SKM-1 (cell line): ENCODE results near the gene MFSD1.
A peak's percentile ranks its signal among the peaks of the same experiment; 100 is the strongest.

Source experiments
- DNase-seq: peaks from one replicate; lab custom pipeline; 2025; ENCODE audit not compliant: unreplicated experiment; lab: John Stamatoyannopoulos, UW

The MFSD1 gene

DNA sequence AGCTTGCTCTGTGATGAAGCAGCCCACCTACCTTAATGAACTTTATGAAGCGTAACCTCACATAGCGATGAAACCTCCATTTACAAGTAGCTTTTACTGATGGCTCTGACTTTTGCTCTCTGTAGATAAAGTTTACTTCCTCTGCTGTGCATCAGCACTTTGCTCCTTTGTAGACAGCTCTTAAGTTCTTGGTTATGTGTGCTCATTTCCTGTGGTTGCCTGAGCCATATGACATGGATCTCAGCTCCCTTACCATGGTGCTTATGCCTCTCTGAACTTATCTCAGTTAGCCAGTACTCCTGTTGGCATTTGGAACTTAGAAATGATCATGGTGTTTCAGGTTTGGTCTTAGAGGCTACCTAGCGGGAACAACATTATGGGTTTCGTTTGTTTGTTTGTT lies 7.8 kb downstream of the MFSD1 start:
- DNase-seq = peak; percentile 74

DNA sequence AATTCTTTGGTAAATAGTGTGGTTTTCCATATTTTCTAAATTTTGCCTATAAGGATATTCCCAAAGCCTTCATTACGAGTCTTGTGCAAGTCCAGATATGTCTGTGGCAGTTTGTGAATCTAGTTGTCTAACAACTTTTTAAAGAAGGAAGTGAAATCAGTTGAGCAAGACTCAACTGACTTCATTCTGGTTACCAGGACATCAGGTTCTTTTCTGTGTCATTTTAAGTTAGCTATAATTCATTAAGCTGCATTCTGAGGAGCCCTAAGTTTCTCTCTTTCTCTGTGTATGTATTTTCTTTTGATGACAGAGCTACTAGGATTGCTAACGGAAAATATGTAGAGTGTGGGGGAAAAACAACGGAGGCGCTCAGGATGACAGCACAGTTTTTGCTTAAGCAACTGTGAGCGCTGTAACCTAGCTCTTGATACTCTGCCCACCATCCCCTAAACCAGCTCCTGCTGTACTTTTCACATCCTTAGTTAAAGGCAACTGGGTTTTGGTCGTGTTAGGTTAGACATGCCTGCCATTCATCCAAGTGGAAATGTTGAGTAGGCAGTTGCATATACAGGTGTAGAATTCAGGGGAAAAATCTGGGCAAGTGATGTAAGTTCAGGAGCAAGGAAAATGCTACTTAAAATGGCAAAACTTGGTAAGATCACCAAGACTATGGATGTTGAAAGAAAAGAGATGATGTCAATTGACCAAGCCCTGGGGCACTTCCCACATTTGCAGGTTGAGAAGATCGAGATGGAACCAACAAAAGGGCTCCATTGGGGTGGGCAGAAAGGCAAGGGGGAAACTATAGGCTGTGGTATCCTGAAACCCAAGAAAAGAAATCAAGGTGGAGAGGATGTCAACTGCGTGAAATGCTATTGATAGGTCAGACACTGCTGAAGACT lies 9.2 kb downstream of the MFSD1 start:
- peak; percentile 65 for DNase-seq

DNA sequence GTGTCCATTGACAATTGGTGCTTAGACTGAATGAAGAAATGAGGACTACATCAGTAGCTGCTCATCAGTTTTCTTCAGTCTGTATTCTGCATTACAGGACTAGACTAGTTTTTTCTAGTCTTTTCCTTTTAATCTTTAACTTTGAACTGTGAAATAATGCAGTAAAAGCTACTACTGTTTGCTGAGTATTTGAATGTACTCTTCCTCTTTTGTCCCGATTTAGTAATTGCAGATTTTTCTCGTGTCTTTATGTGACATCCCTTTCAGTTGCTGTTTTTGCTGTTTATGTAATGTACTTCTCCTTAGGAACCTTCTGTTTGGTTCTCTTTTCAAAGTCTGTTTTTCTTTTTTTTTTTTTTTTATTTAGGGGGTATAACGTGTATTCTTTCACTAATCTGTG lies 17.4 kb downstream of the MFSD1 start:
- no peak for DNase-seq

DNA sequence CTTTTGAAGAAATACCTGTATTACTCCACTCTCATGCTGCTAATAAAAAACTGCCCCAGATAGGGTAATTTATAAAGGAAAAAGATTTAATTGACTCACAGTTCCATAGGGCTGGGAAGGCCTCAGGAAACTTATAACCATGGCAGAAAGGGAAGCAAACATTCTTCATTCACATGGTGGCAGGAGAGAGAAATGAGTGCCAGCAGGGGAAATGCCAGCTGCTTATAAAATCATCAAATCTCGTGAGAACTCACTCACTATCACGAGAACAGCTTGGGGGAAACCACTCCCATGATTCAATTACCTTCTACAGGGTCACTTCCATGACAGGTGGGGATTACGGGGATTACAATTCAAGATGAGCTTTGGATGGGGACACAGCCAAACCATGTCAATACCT lies 18.7 kb downstream of the MFSD1 start:
- DNase-seq = no peak

DNA sequence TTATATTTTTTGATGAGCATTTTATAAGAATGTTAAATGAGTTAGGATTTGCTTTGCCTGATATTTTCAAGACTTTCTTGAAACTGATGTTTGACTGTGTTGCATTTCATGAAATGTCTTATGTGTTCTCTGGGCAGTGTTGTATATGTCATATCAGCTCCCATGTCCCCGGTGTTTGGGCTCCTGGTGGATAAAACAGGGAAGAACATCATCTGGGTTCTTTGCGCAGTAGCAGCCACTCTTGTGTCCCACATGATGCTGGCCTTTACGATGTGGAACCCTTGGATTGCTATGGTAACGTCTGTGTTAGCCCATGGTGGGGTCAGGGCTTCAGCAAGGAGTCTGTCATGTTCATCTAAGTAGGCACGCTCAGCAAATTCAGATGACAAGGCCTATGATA lies 20.0 kb downstream of the MFSD1 start:
- DNase-seq = no peak

DNA sequence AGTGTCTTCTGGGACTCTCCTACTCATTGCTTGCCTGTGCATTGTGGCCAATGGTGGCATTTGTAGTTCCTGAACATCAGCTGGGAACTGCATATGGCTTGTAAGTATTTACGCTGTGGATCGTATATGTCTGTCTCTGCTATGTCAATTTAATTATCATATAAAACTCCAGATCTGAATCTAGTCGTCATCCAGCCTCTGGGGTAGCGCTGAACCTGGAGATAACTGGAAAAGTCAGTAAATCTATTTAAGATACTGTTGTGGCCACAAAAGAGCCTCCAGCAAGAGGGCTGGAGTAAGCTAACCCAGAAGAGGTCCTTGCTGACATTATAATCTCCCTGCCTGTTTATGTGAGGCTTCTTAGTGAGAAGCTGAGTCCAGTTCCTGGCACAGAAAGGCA lies 21.6 kb downstream of the MFSD1 start:
- DNase-seq = no peak

DNA sequence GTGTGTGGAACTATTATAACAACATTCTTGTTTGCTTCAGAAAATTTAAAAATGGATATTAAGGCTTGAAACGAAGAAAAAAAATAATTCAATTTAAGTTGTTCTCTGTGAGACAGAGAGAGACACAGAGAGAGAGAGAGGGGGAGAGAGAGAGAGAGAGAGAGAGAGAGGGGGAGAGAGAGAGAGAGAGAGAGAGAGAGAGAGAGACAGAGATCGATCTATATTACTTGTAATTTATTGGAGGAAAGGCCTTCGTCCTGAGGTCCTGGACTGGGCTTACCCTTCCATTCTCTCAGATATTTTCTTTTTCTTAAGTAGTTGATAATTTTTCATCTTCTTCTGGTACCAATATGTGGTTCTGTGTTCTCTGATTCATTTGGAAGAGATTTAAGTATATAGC lies 25.9 kb downstream of the MFSD1 start:
- DNase-seq = no peak

DNA sequence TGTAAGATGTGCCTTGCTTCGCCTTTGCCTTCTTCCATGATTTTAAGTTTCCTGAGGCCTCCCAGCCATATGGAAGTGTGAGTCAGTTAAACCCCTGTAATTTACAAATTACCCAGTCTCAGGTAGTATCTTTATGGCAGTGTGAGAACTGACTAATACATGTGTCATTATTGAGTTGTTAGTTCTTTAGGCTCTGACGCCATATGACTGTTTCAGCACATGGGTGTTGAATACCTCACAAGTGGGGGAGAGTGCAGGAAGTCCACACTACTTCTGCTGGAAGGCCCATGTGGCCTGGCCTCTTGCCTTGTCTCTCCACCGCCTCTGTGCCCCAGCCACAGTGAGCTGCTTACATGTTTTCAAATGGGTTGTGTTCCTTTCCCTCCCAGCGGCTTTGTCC lies 28.5 kb downstream of the MFSD1 start:
- no peak for DNase-seq

DNA sequence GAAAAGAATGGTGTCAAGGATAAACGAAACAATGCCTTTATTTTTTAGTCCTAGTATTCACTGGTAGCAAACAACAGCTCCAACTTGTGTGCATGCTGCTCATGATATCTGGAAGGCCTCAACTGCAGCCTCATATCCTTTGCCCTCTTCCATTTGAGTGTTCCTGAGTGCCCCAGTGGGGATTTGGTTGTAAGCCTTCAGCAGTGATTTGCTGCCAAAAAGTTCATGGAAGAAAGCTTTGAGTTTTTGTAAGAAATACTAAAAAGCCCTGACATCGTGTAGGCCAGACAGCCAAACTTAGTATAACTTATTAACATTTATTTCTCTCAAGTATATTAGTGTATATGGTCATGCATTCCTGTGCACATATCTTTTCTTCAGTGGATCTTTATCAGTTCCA lies 30.0 kb downstream of the MFSD1 start:
- no peak for DNase-seq

DNA sequence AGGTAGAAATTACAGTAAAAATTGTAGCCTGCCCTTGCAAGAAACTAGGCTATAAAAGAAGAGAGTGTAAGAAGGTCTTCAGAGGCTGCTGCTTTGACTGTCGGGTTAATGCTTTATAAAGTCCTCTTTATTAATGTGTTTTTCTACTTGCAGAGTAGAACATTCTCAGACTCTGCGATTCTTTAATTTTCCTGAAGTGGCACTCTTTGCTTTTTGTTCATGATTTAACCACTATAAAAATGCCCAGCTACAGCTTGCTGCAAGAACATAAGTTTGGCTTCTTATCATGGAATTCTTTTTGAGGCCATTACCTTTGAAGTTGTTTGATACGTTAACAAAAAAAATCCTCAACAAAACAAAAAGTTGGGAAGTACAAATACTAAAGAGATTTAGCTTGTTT lies 33.8 kb downstream of the MFSD1 start:
- DNase-seq = no peak

DNA sequence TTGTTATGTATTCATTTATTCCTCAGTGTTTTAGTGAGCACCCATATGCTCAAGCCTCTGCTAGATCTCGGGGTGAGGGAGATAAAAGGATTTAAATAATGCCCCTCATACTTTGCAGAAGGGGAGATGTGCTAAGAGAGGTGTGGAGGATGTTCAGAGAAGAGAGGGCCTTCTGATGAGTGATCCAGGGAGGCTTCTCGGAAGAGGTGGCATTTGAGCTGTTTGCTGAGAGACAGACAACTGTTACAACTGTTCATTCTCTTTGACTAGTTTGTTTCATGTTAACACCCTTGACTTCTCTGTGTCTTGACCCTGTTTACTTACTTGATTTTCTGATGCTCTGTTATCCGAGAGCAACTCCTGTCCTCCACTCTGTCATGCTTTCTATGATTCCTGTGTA lies 34.5 kb downstream of the MFSD1 start:
- DNase-seq = no peak

DNA sequence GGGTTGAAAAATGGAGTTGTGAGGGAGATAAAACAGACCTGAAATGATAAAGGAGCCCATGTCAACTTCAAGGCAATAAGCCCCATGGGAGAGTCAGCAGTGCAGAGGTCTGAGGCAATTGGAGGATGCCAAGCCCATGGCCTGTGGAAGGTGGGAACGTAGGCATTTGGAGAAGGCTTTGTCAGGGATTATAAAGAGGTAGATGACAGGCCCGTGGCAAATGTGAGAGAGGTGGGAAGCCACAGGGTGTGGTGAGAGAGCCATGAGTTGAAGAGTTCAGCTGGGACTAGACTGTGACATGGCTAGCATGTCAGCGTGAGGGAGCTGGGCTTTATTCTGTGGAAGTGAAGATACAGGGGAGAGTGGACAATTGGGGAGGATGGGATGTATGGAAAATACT lies 35.4 kb downstream of the MFSD1 start:
- DNase-seq = no peak

DNA sequence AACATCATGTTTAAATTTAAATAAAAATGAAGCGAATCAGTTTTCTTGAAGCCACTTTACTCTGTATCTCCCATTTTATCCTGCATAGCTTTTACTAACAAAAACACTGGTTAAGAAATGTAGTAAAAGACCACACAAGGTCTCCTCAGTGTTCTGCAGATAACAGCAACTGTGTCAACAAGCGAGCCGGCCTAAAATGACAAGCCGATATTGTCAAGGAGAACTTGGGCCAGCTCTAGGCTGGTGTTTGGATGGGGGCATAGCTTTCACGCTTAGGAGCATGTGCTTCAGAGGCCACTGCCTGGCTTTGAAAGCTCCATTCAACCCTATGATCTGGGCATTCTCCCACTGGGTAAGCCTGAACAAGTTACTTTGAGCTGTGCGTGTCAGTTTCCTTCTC lies 38.1 kb downstream of the MFSD1 start:
- DNase-seq = no peak

DNA sequence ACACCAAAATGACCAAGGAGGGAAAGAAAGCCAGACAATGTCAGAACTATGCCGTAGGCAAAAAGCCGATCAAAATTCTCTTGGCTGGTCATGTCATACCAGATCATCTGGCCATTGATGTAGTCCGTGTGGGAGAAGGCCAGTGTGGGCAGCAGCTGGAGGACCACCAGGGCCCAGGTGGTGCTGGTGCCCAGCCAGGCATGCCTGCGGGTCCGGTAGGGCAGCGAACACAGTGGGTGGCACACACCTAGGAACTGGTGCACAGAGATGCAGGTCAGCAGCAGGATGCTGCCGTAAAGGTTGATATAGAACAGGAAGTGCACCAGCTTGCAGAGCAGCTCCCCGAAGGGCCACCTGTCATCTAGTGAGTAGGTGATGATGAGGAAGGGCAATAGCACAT lies 39.5 kb downstream of the MFSD1 start:
- DNase-seq = no peak

DNA sequence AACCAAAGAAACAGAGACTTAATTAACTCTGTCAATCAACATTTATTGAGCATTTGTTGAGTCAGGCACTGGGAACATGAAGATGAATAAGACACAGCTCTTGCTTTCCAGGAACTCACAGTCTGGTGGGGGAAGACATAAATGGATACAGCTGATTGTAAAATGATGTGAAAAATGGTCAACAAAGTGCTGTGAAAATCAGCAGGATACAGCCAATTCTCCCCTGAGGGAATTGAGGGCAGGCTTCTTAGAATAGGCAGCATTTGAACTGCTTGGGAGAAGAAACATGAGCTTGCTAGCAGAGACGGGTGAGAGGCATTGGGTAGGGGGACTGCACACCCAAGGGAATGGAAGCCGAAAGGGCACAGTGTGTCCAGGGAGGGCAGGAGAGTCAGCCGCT lies 41.1 kb downstream of the MFSD1 start:
- no peak for DNase-seq

DNA sequence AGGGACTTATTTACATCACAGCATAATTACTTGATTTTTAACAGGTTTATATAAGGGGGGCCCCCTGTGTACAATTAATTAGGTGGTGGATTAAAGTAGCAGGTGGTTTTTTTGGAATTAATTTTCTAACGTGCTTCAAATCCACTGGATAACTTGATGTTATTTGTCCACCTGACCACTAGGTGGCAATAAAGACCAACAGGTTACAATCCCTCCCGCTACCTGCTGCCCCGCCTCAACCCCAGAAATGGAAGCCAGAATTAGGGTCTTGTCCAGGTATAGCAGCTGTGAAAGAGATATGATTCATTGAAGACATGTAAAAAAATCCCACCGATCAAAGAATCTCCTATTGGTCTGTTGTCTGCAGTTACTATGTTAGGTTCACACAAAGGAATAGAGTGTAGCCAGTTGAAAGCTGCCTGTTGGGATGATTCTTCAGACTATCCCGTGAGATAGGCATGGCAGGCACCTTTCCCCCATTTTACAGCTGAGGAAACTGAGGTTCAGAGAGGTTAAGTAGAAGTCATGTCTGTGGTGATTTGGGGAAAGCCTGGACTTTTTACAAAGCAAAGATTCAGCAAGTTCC lies 44.0 kb downstream of the MFSD1 start:
- DNase-seq = no peak

DNA sequence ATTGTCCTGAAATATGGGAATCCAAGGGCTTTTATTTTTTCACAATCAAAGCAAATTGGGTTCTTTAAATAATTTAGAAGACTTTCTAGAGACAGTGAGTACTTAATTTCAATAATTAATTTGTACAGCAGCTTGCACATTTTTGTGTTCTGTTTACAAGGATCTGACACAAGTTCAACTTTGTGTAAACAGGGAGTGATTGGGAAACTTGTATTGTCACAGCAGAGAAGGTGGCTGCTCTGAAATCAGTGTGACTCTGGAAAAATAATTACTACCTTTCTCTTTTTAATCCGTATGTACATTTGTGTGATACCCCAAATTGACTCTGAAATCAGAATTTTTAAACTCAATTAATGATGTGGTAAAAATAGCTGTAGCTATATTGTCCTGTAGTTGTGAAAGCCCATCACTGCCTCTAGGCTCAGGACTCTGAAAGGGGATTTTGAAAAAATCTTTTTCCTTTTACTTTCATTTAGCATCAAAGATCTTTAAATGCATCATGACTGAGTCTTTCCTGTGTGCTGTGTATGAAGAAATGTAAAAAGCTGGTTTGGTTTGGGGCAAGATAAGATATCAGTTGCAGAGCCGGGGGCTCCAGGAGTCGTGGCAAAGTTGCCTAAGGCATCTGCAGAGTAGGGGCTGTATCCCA lies 45.1 kb downstream of the MFSD1 start:
- no peak for DNase-seq

DNA sequence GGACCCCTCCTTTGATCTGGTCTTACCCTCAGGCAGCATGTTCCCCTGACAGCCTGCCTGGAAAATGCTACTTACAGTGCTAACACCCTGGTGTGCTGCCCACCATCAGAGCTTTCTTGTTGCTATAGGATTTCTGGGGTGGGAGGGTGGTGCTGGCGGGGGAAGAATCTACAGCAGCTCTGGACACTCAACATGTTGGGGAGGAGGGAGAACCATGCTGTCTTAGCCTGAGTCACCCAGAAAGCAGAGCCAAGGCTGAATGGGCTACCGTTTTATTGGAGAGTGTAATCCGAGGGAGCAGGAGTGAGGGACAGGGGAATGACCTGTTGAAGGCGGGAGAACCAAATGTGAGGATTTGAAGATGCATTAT lies 45.6 kb downstream of the MFSD1 start:
- no peak for DNase-seq

DNA sequence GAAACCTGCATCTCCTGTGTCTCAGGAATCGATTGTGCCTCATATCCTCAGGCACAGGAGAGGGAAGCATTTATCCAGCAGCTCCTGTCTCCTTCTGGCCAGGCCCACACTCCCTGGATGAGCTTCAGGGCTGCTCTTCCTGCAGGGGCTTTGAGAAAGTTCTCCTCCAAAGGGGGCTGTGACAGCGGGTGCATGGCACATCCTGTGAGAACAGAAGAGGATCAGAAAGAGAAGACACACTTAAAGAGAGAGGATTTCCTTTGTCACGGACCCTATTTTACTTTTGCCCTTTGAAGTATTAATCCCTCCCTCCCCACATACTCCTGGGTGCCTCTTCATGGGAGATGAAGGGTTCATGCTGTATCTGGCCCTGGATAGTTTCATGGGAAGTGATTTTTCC lies 46.0 kb downstream of the MFSD1 start:
- no peak for DNase-seq

DNA sequence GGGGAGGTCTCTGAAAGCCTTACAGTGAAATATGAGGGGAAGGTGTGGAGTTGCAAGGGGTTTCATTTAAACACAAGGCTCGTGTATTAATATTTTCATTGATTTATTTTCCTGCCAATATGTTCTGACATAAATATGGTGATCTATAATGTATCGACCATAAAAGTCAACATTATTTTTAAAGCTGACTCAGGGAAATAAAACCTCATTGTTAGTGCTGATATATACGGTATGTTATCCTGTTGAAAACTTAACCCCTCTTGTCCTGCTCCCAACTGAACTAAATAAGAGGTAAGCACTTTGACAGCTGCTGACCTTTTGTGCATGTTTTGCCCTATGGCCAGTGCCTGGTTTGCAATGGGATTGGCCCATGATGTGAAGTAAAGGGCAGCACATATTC lies 47.9 kb downstream of the MFSD1 start:
- no peak for DNase-seq

DNA sequence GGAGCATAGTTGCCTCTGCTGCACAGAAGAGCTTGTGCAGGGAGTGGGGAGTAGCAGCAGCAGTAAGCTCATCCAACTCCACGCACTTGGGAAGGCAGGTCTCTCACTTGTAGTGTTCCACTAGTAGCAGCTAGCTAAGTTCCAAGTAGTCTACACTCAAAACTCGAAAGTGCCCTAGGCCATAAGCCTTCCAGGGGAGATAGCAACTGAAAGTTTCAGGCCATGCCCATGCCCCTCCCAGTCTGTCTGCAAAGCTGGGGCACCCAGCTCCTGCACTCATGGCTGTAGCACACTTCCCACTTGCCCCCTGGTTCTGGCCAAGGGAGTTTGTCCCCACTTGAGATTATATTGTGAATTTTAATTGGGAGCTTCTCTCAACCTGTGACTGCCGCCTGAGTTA lies 57.5 kb downstream of the MFSD1 start:
- no peak for DNase-seq

DNA sequence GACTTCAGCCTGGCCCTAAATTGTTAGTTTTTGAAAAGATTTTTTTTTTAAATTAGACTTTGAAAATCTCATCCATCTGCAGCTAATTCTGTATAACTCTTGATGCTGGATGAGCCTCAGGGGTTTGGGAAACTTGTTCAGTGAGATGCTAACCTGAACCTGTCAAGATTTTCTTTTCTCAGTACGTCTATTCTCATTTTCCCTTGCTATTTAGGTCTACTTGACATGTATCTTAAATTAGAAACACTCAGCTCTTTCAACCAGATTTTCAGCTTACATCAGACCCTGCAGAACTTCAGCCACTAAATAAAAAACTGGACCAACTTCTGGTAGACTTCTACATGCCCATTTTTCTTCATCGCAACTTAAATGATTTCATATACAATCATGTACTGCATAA lies 61.4 kb downstream of the MFSD1 start:
- no peak for DNase-seq
